Neuronal stem cell (in vitro differentiated cells): ENCODE data around the gene MSH3.

Experiments
- DNase-seq: peaks from one replicate; pipeline ENCODE4 v3.0.0-alpha.2; 2013; ENCODE audit warnings: low spot score
- H2AFZ ChIP-seq: one replicate; pipeline ENCODE4 v1.6.1; 2013; ENCODE audit warnings: mild to moderate bottlenecking, low read length, inconsistent platforms
- H2AK5ac ChIP-seq: 2 replicates; pipeline ENCODE4 v1.6.1; 2013; ENCODE audit warnings: low read depth, mild to moderate bottlenecking, inconsistent platforms, low read length, moderate library complexity, mixed read lengths
- H2BK120ac ChIP-seq: 2 replicates; pipeline ENCODE4 v1.6.1; 2013; ENCODE audit warnings: low read depth, mild to moderate bottlenecking, inconsistent platforms, low read length, moderate library complexity, mixed read lengths
- H2BK12ac ChIP-seq: one replicate; pipeline ENCODE4 v1.6.1; 2013; ENCODE audit warnings: low read length, inconsistent platforms
- H2BK15ac ChIP-seq: 2 replicates; pipeline ENCODE4 v1.6.1; 2013; ENCODE audit warnings: mild to moderate bottlenecking, low read length, inconsistent platforms, mixed read lengths
- H2BK5ac ChIP-seq: one replicate; pipeline ENCODE4 v1.6.1; 2013; ENCODE audit warnings: inconsistent platforms, mild to moderate bottlenecking, low read length, moderate library complexity
- H3K14ac ChIP-seq: one replicate; pipeline ENCODE4 v1.6.1; 2013; ENCODE audit warnings: low read length, inconsistent platforms
- H3K18ac ChIP-seq: 2 replicates; pipeline ENCODE4 v1.6.1; 2013; ENCODE audit warnings: low read length, inconsistent platforms
- H3K23ac ChIP-seq: 2 replicates; pipeline ENCODE4 v1.6.1; 2013; ENCODE audit warnings: low read depth, mild to moderate bottlenecking, mixed read lengths, low read length, inconsistent platforms; ENCODE audit not compliant: poor library complexity
- H3K27ac ChIP-seq: replicated peaks from 3 replicates; pipeline ENCODE4 v1.5.1; 2013; ENCODE audit warnings: low read length, inconsistent platforms
- H3K27me3 ChIP-seq, 3 experiments: 2 replicates each; pipeline ENCODE4 v1.6.1; 2013; ENCODE audit warnings: low read length in 3 of 3, mild to moderate bottlenecking in 2 of 3, inconsistent platforms in 1 of 3, low read depth in 1 of 3, mixed read lengths in 1 of 3, moderate library complexity in 1 of 3; ENCODE audit not compliant: control insufficient read depth in 3 of 3, insufficient read depth in 3 of 3
- H3K36me3 ChIP-seq, 2 donors: replicated peaks in 1 of 2; 2 replicates each; pipeline ENCODE4 v1.6.1; 2013; ENCODE audit warnings: low read length in 2 of 2; ENCODE audit not compliant: control insufficient read depth in 2 of 2, insufficient read depth in 2 of 2
- H3K4ac ChIP-seq: 2 replicates; pipeline ENCODE4 v1.6.1; 2013; ENCODE audit warnings: inconsistent platforms, mild to moderate bottlenecking, low read length, moderate library complexity
- H3K4me1 ChIP-seq, 2 donors: 1 replicate in 1 of 2; 2 replicates in 1 of 2; pipeline ENCODE4 v1.6.1; 2013; ENCODE audit warnings: low read length in 2 of 2, low read depth in 1 of 2; ENCODE audit not compliant: control insufficient read depth in 2 of 2, insufficient read depth in 1 of 2
- H3K4me2 ChIP-seq: one replicate; pipeline ENCODE4 v1.6.1; 2013; ENCODE audit warnings: mild to moderate bottlenecking, low read length, inconsistent platforms; ENCODE audit not compliant: insufficient read depth, poor library complexity, severe bottlenecking
- H3K4me3 ChIP-seq, 2 donors: 2 replicates each; pipeline ENCODE4 v1.5.1; 2013; ENCODE audit warnings: low read length in 2 of 2, mild to moderate bottlenecking in 2 of 2, inconsistent platforms in 1 of 2, moderate library complexity in 1 of 2
- H3K79me1 ChIP-seq: one replicate; pipeline ENCODE4 v1.6.1; 2013; ENCODE audit warnings: low read depth, mild to moderate bottlenecking, inconsistent platforms, low read length, moderate library complexity
- H3K9ac ChIP-seq: one replicate; pipeline ENCODE4 v1.6.1; 2013; ENCODE audit warnings: mild to moderate bottlenecking, low read depth, low read length, inconsistent platforms; ENCODE audit not compliant: poor library complexity
- H3K9me3 ChIP-seq, 2 donors: replicated peaks in 1 of 2; 2 replicates each; pipeline versions ENCODE3 to v1.6.1; 2013; ENCODE audit warnings: low read length in 2 of 2, mild to moderate bottlenecking in 2 of 2, inconsistent platforms in 1 of 2, low read depth in 1 of 2, mixed read lengths in 1 of 2, moderate library complexity in 1 of 2; ENCODE audit not compliant: control insufficient read depth in 2 of 2, insufficient read depth in 1 of 2
- H4K8ac ChIP-seq: one replicate; pipeline ENCODE4 v1.6.1; 2013; ENCODE audit warnings: low read depth, mild to moderate bottlenecking, inconsistent platforms, low read length, moderate library complexity
- H4K91ac ChIP-seq: one replicate; pipeline ENCODE4 v1.6.1; 2013; ENCODE audit warnings: low read length, low read depth, mild to moderate bottlenecking, inconsistent platforms; ENCODE audit not compliant: poor library complexity
- WGBS, 2 donors: extraction: QIAGEN DNeasy Blood & Tissue Kit; methylation state at CpG; one replicate each; pipeline ENCODE4 v1.1.7; 2013; ENCODE audit warnings: missing lambda C conversion rate in 2 of 2, mixed read lengths in 1 of 2; ENCODE audit not compliant: insufficient read length in 2 of 2, insufficient replicate concordance in 1 of 2; ENCODE audit errors: extremely low coverage in 2 of 2; 5-methylcytosine and 5-hydroxymethylcytosine counted together

Gene MSH3

DNA sequence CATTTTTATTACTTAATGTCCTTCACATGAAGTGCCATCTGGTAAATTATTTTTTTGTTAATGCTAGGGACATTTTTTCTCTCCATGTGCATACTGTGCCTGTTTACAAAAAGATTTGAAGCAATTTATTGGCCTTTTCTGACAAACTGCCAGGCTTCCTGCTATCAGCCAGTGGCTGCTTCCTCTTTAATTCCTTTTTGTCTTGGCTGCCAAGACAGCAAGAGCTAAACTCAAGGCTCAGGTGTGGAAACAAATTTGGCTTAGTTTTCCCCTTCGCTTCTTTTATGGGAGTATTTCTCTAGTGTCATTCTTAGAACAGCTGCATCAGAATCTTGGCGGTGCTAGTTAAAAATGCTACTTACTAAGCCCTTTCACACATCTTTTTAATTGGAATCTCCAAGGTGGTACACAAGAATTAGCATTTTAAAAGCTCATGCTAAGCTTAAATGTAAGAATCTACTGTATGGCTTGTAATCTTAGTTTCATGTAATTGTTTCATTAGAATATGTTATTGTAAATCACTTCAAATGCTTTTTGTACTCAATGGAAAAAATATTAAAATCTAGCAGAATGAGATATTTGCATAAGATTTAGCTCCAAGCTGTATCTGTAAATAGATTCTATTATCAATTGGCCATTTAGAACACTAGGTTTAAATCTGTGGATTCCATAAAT lies 171.5 kb downstream of the MSH3 start:
- Histone ChIP-seq H3K79me1 (no peaks in the 10 kb centered on the region), H3K4me2 (no peak overlapping the region), H3K18ac (no peak overlapping the region), H2BK120ac (no peak overlapping the region), H3K9me3 (peaks cover 7 to 26% of the 10 kb centered on the region in 2 donors), H3K36me3 (no peaks in the 10 kb centered on the region), H3K9ac (no peak overlapping the region), H2AFZ (no peak overlapping the region), H3K23ac (no peak overlapping the region), H2BK15ac (no peak overlapping the region), H3K27ac (no peak overlapping the region), H2BK5ac (no peak overlapping the region), H3K4me1 (no peaks in the 10 kb centered on the region), H4K8ac (no peak overlapping the region), H3K14ac (no peak overlapping the region), H4K91ac (no peak overlapping the region), H3K4me3 (no peak overlapping the region), H2AK5ac (no peak overlapping the region), H2BK12ac (no peak overlapping the region), H3K4ac (no peak overlapping the region), H3K27me3 (no peaks in the 10 kb centered on the region)
- no CpG with 5 or more reads among the region's 2 CpGs for WGBS, 2 donors
- DNase-seq, result no peak

DNA sequence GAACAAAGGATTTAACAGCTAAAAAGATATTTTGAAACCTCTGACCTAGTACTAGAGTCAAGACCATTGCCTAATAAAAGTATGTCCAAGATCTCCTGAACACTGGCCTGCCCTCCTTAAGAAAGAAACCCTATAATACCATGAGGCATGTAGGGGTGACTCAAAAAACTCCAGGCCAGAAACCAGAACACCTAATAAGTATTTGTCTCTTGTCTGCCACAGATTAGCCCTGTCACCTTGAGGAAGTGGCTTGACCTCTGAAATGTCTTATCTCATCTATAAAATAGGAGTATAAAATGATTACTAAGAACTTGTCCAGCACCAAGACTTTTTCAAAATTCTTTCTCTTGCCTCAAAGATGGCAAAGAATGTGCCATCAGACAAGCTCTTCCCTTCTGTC lies 180.3 kb downstream of the MSH3 start:
- H2BK15ac ChIP-seq, result no peak overlapping the region
- H2AK5ac ChIP-seq, result no peak overlapping the region
- no peak overlapping the region for H2AFZ ChIP-seq
- H3K4ac ChIP-seq, result no peak overlapping the region
- H3K36me3 ChIP-seq, result no peaks in the 10 kb centered on the region
- no peak overlapping the region for H4K8ac ChIP-seq
- no peaks in the 10 kb centered on the region for H3K27me3 ChIP-seq
- H3K9ac ChIP-seq, result no peak overlapping the region
- H4K91ac ChIP-seq, result no peak overlapping the region
- H2BK12ac ChIP-seq, result no peak overlapping the region
- no peak overlapping the region for H3K4me3 ChIP-seq
- no peak overlapping the region for H3K14ac ChIP-seq
- no peak overlapping the region for H3K4me2 ChIP-seq
- no peak for DNase-seq
- no peak overlapping the region for H2BK120ac ChIP-seq
- no peak overlapping the region for H3K18ac ChIP-seq
- H3K23ac ChIP-seq, result no peak overlapping the region
- no peaks in the 10 kb centered on the region for H3K4me1 ChIP-seq
- no peak overlapping the region for H2BK5ac ChIP-seq
- peaks cover 0 to 7% of the 10 kb centered on the region in 2 donors for H3K9me3 ChIP-seq
- H3K79me1 ChIP-seq, result no peaks in the 10 kb centered on the region
- no peak overlapping the region for H3K27ac ChIP-seq

DNA sequence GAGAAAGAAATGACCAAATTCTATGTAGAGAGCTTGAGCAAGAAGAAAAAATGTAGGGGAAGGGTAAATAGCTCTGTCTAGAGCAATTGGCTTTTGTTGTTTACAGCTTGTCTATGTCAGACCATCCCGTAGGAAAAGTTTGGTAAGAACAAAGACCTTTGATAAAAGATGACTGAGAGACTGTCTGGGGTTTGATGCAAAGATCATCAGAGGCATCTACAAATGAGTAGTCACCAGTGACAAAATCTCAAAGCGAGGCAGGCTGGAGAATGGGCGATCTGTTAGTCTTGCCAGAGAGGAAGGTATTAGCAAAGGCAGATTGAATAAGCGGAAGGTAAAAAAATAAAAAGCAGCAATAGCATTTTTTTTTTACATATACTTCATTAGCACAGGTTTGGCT lies 180.7 kb downstream of the MSH3 start:
- H3K9ac ChIP-seq, result no peak overlapping the region
- no peak overlapping the region for H3K4me3 ChIP-seq
- no peak overlapping the region for H2BK15ac ChIP-seq
- no peak overlapping the region for H2AFZ ChIP-seq
- WGBS, 2 donors, result no CpG with 5 or more reads among the region's 4 CpGs
- no peak overlapping the region for H2BK12ac ChIP-seq
- no peak overlapping the region for H3K27ac ChIP-seq
- no peaks in the 10 kb centered on the region for H3K4me1 ChIP-seq
- no peak overlapping the region for H4K91ac ChIP-seq
- H3K36me3 ChIP-seq, result no peaks in the 10 kb centered on the region
- no peak overlapping the region for H3K4me2 ChIP-seq
- H2BK5ac ChIP-seq, result no peak overlapping the region
- H3K18ac ChIP-seq, result no peak overlapping the region
- no peak overlapping the region for H3K4ac ChIP-seq
- H3K27me3 ChIP-seq, result no peaks in the 10 kb centered on the region
- H2BK120ac ChIP-seq, result no peak overlapping the region
- no peak overlapping the region for H2AK5ac ChIP-seq
- H3K23ac ChIP-seq, result no peak overlapping the region
- H3K79me1 ChIP-seq, result no peaks in the 10 kb centered on the region
- DNase-seq, result no peak
- peaks cover 0 to 5% of the 10 kb centered on the region in 2 donors for H3K9me3 ChIP-seq
- no peak overlapping the region for H4K8ac ChIP-seq
- no peak overlapping the region for H3K14ac ChIP-seq

- DNase-seq, result no peak
- H2BK12ac ChIP-seq, result no peak overlapping the region
- H2AK5ac ChIP-seq, result no peak overlapping the region
- no peaks in the 10 kb centered on the region for H3K4me1 ChIP-seq
- H3K27ac ChIP-seq, result no peak overlapping the region
- no peak overlapping the region for H2AFZ ChIP-seq
- H3K4me2 ChIP-seq, result no peak overlapping the region
- H4K91ac ChIP-seq, result no peak overlapping the region
- no peak overlapping the region for H2BK5ac ChIP-seq
- H3K36me3 ChIP-seq, result no peaks in the 10 kb centered on the region
- H2BK120ac ChIP-seq, result no peak overlapping the region
- H3K18ac ChIP-seq, result no peak overlapping the region
- H3K4ac ChIP-seq, result no peak overlapping the region
- H3K27me3 ChIP-seq, result no peaks in the 10 kb centered on the region
- no peak overlapping the region for H3K4me3 ChIP-seq
- H3K9ac ChIP-seq, result no peak overlapping the region
- no peak overlapping the region for H4K8ac ChIP-seq
- no peaks in the 10 kb centered on the region for H3K9me3 ChIP-seq
- H2BK15ac ChIP-seq, result no peak overlapping the region
- no peak overlapping the region for H3K14ac ChIP-seq
- H3K23ac ChIP-seq, result no peak overlapping the region
- H3K79me1 ChIP-seq, result no peaks in the 10 kb centered on the region
Observed at GRCh38 chr5:80837679-80838078, 183.2 kb downstream of the MSH3 start.
